Right lobe of liver (tissue), 6 donors: ENCODE data around the gene M1AP. TPM values are rescaled to one million over a fixed set of nuclear protein-coding genes. Genes with fewer than 3 reads are reported as not detected.
A peak's percentile ranks its signal among the peaks of the same experiment; 100 is the strongest.
"Not testable (repeated sequence)": the region's sequence is repeated elsewhere in the genome, so short reads cannot be mapped to it uniquely, and the experiment has no call there.

Experiments
- ATAC-seq, 4 donors: fragments of 200-7000 bp; cut with Tn5 transposase; one replicate each; pipeline ENCODE4 v1.9.1; 2020; ENCODE audit warnings: mild to moderate bottlenecking in 4 of 4, moderate library complexity in 4 of 4
- DNase-seq, 3 donors: peaks; one replicate each; pipeline ENCODE4 v3.0.0-alpha.2; 2020
- H3K27ac ChIP-seq, 3 donors: fragments of 200-600 bp; one replicate each; pipeline ENCODE4 v1.8.0; 2022
- H3K27me3 ChIP-seq, 2 donors: fragments of 200-600 bp; one replicate each; pipeline ENCODE4 v1.8.0; 2022
- H3K36me3 ChIP-seq, 4 donors: fragments of 200-600 bp; sonication (generic) in 1 of 4; one replicate each; pipeline versions ENCODE4 v1.5.1 to v1.8.0; 2017 to 2022; ENCODE audit warnings: control low read depth in 1 of 4
- H3K4me1 ChIP-seq, 4 donors: fragments of 200-600 bp; sonication (generic) in 1 of 4; one replicate each; pipeline versions ENCODE4 v1.5.1 to v1.8.0; 2017 to 2022; ENCODE audit warnings: control low read depth in 1 of 4
- H3K4me3 ChIP-seq, 3 donors: fragments of 200-600 bp; one replicate each; pipeline ENCODE4 v1.8.0; 2022
- H3K9me3 ChIP-seq, 4 donors: fragments of 200-600 bp; sonication (generic) in 1 of 4; one replicate each; pipeline versions ENCODE4 v1.5.1 to v1.8.0; 2017 to 2022; ENCODE audit warnings: control low read depth in 1 of 4
- POLR2A ChIP-seq: fragments of 450-650 bp; IDR thresholded peaks from one replicate; pipeline ENCODE4 v1.6.1; 2017; ENCODE audit warnings: antibody characterized with exemption, mild to moderate bottlenecking
- WGBS: methylation state at CpG from one replicate; pipeline ENCODE4 v1.1.6; 2018; ENCODE audit warnings: low coverage, low lambda C conversion rate; ENCODE audit not compliant: insufficient coverage; ENCODE audit errors: missing lambda C conversion rate; 5-methylcytosine and 5-hydroxymethylcytosine counted together
- intact Hi-C, 2 donors: fragments of 100-400 bp; cut with DNase I; formaldehyde crosslinking; loops; one replicate each; pipeline versions ENCODE4 v1.11.2 to v1.14.1; 2022
- total RNA-seq, 6 experiments: library from RNA; depleted of rRNA in 2 of 6; stranded (reverse); fragments of >200 nt in 2 of 6; fragmentation: NEBNext Ultra II Directional in 3 of 6; extraction: Animal tissue kit (Norgen Biotek cat#: 25700) in 3 of 6; gene quantifications; one replicate each; pipeline versions ENCODE4 v1.1.0 to v1.2.4, GENCODE V29; 2016 to 2023
- TF ChIP-seq, protein P1 (sequence below), 4 donors: fragments of 200-600 bp in 3 of 4; fragments of 450-650 bp in 1 of 4; IDR thresholded peaks; one replicate each; pipeline versions ENCODE4 v1.5.1 to v1.8.0; 2016 to 2022; ENCODE audit warnings: antibody characterized with exemption in 4 of 4, mild to moderate bottlenecking in 2 of 4
- donor health status: DM: no; HTN: yes; CAD: no.
- donor health status: DM: no; HTN: no; CAD: no.
- donor health status: DM: no; HTN: no; CAD: no.
- donor health status: DM: no; HTN: yes; CAD: no.
- donor health status: DM: no; HTN: yes; CAD: no.

M1AP gene
- total RNA-seq, 6 experiments from 2014 or later, result not detected

DNA sequence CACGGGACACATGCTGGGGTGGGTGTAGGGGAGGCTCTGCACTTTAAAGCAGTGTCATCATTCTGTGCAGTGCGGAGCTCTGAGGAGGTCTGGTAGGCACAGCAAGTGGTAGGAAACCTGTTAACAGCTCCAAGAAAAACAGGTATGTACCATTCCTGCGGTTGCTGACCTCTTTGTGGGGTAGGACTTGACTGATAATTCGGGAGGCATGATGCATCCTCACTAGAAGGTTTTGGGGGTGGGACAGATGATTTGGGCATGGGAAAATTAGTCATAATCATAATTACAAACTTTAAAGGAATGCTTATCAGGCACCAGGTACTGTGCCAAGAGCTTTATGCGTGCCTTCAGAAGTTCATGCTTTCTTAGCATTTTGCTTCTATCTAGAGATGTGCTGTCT, 83.9 kb downstream of the M1AP start:
- Histone ChIP-seq H3K9me3 (no peaks in the 10 kb centered on the region), H3K27ac (no peak overlapping the region), H3K27me3 (no peaks in the 10 kb centered on the region), H3K4me1 (no peaks in the 10 kb centered on the region), H3K36me3 (no peaks in the 10 kb centered on the region), H3K4me3 (no peak overlapping the region)
- intact Hi-C loops, result no loop called here
- no peak for TF ChIP-seq POLR2A
- TF ChIP-seq, protein P1, sequence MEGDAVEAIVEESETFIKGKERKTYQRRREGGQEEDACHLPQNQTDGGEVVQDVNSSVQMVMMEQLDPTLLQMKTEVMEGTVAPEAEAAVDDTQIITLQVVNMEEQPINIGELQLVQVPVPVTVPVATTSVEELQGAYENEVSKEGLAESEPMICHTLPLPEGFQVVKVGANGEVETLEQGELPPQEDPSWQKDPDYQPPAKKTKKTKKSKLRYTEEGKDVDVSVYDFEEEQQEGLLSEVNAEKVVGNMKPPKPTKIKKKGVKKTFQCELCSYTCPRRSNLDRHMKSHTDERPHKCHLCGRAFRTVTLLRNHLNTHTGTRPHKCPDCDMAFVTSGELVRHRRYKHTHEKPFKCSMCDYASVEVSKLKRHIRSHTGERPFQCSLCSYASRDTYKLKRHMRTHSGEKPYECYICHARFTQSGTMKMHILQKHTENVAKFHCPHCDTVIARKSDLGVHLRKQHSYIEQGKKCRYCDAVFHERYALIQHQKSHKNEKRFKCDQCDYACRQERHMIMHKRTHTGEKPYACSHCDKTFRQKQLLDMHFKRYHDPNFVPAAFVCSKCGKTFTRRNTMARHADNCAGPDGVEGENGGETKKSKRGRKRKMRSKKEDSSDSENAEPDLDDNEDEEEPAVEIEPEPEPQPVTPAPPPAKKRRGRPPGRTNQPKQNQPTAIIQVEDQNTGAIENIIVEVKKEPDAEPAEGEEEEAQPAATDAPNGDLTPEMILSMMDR (IDR thresholded peaks at IDR 0.05), result no peak
- WGBS, result 61% methylated on average over 5 of the region's 5 CpGs
- no peak for ATAC-seq
- DNase-seq, result no peak

DNA sequence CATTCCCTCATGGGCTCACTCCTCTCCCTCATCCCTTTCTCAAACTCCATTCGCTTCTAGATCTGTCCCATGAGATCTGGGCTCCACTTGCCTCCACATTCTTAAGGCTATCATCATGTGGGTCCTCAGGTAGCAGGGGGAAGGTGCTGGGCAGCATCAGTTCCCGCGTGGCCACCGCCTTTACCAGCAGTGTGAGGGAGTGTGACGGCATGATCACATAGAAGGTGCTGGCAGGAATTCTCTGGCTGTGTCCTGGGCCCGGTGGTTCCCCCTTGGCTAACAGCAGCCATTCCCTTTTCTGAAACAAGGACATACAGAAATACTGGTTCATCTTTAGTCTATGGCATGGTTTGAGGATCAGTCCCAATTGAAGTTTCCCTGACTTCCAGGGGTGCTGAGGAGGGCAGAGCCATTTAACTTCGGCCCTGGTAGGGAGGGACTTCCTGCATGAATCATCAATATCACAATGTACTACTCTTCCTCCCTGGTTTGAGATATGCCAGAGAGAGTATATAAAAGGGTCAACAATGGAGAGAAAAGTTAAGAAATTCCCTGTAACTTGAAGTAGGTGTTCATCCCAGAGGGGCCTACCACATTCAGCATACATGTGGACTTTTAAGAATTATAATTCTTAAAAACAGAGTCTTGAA, 85.9 kb downstream of the M1AP start:
- H3K4me3 ChIP-seq, result no peak overlapping the region
- intact Hi-C loops, result no loop called here
- no peaks in the 10 kb centered on the region for H3K9me3 ChIP-seq
- TF ChIP-seq, protein P1 (IDR thresholded peaks at IDR 0.05), result no peak
- no peak for TF ChIP-seq POLR2A
- 84% methylated on average over 6 of the region's 7 CpGs for WGBS
- ATAC-seq (peak in 2 of 4 donors; percentile 33 to 35), DNase-seq (no peak)
- H3K4me1 ChIP-seq, result no peaks in the 10 kb centered on the region
- no peaks in the 10 kb centered on the region for H3K27me3 ChIP-seq
- H3K36me3 ChIP-seq, result no peaks in the 10 kb centered on the region
- H3K27ac ChIP-seq, result no peak overlapping the region

DNA sequence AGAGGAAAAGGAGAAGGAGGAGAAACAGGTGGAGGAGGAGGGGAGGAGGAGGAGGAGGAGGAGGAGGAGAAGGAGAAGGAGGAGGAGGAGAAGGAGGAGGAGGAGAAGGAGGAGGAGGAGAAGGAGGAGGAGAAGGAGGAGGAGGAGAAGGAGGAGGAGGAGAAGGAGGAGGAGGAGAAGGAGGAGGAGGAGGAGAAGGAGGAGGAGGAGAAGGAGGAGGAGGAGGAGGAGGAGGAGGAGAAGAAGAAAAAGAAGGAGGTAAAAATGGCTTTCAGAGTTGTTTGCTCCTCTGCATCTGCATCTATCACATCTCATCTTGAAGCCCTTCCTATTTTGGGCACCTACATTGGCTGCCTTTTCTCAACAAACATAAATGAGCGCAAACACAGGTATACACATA, 87.1 kb downstream of the M1AP start:
- WGBS, result 86% methylated on average over 1 of the region's 1 CpG
- H3K27me3 ChIP-seq, H3K36me3 ChIP-seq, H3K27ac ChIP-seq, H3K4me3 ChIP-seq, H3K4me1 ChIP-seq, H3K9me3 ChIP-seq, intact Hi-C loops, ATAC-seq, DNase-seq: not testable (repeated sequence)

DNA sequence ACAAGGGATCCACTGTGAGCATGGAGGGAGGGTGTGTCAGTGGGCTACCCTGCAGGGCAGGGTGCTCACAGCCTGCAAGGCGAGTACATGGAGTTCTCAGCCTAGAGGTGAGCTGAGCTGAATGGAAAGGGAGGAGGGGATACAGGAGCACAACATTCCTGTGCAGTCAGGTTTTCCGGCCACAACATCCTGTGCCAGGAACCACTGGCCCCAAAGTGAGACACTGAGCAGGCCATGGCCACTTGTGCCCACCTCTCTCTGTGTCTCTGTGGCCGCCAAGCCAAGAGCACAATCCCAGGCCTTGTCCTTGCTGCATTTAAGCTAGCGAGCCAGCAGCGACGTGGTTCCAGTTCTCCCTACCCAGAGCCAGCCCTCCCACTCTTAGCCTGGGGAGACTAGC, 87.5 kb downstream of the M1AP start:
- H3K27me3 ChIP-seq, result no peaks in the 10 kb centered on the region

DNA sequence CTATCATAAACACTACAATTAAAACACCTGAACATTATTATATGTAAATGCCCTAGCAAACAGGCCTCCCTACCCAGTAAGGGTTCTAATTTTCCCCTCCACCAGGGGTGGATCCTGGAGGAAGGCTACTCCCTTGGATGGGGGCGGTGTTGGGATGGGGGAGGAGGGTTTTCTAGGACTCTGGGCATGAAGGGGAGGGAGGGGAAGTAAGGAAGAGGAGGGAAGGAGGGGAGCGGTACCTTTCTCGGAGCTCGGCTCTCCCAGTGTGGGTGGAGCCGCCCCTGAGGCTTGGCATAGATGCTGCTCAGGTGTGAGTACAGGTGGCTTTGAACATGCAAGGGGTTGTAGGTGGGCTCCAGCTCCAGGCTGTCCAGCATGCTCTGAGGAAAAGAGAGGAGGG, 88.2 kb downstream of the M1AP start:
- H3K4me1 ChIP-seq, result no peaks in the 10 kb centered on the region
- no peaks in the 10 kb centered on the region for H3K27me3 ChIP-seq
- DNase-seq, result no peak
- H3K36me3 ChIP-seq, result no peaks in the 10 kb centered on the region
- no peak for ATAC-seq
- no peak overlapping the region for H3K4me3 ChIP-seq
- H3K27ac ChIP-seq, result no peak overlapping the region
- no peaks in the 10 kb centered on the region for H3K9me3 ChIP-seq
- TF ChIP-seq POLR2A, result no peak
- TF ChIP-seq, protein P1 (IDR thresholded peaks at IDR 0.05), result no peak
- WGBS, result 49% methylated on average over 5 of the region's 5 CpGs
- intact Hi-C loops, result no loop called here

More for the DNA sequence above, 87.5 kb downstream of the M1AP start:
- intact Hi-C loops, result no loop called here
- no peak overlapping the region for H3K27ac ChIP-seq
- no peak for TF ChIP-seq POLR2A
- TF ChIP-seq, protein P1 (IDR thresholded peaks at IDR 0.05), result no peak
- H3K4me3 ChIP-seq, result no peak overlapping the region
- H3K9me3 ChIP-seq, result no peaks in the 10 kb centered on the region
- ATAC-seq (no peak), DNase-seq (no peak)
- H3K36me3 ChIP-seq, result no peaks in the 10 kb centered on the region
- WGBS, result 55% methylated on average over 4 of the region's 6 CpGs
- H3K4me1 ChIP-seq, result no peaks in the 10 kb centered on the region
